CD4-positive, alpha-beta T cell treated with Interleukin-2 at 100 ng/mL for 4 hours (primary cell): ENCODE measurements around the gene CXorf65.

Experiments
- DNase-seq: peaks from one replicate; pipeline ENCODE4 v3.0.0-alpha.2; 2020; ENCODE audit warnings: low spot score

Gene CXorf65

DNA sequence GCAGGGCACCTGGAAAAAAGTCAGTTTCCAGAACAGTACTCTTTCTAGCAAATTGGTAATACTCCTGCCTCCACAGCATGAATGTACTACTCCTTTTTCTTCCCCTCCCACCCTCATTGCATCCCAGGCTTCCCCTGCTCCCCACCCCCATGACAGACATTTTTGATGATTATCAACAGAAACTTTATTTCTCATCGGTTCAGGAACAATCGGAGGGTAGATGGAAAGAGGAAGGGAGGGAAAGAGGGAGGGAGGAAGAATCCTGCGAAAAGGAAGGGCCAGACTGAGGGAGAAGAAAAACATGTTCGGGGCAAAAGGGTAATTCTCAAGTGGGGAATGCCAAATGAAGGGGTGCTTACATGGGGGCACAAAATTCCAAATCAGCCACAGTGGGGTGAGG is 705 bp upstream of the CXorf65 start:
- DNase-seq: no peak

GRCh38 chrX:71105628-71106027 is 912 bp downstream of the CXorf65 start:
- no peak for DNase-seq

GRCh38 chrX:71103110-71103983 is 3.2 kb downstream of the CXorf65 start:
- DNase-seq: peak; percentile 56

DNA sequence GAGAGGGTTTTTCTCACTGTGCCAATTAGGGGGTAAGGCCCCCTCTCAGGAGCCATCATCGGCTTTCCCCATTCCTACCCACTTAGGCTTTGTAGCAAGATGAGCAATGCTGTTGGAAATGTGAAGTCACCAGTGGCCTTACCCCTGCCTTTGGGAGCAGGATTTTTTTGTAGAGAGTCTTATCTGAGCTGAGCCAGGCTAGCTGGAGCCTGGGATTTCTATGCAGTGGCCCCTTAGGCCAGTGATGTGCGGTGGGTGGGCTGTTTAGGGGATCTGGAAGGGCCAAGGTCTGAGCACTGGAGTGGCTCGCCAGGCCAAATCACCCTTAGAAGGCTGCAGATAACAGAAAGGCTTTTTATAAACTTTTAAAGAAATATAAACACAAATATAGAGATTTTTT is 4.2 kb downstream of the CXorf65 start:
- no peak for DNase-seq

GRCh38 chrX:71100581-71101505 is 5.7 kb downstream of the CXorf65 start:
- no peak for DNase-seq

- no peak for DNase-seq
Observed at GRCh38 chrX:71099736-71100135, 6.8 kb downstream of the CXorf65 start.

DNA sequence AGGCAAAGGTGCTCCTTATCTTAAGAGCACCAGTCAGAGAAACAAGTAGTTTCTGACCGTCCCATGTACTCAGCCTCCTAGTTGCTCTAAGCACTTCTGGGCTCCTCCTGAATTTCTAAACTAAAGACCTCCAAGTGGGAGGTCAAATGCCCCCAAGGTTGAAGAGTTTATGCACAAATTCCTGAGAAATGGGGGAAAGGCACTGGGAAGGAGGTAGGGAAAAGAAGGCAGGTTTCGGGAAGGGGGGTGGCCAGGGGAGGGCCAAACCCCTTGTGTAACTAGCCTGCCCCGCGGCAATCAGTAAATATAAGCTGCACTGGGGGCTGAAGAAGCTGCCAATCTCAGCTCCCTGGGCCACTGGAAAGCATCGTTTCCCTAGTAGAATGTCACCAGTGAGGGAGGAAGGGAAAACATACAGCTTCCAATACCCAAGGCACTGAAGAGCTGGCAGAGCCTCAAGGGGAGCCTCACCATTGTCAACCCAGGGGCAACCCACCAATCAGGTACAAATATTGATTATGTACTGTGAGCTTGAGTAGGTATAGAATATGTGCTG is 7.5 kb downstream of the CXorf65 start:
- DNase-seq: no peak

DNA sequence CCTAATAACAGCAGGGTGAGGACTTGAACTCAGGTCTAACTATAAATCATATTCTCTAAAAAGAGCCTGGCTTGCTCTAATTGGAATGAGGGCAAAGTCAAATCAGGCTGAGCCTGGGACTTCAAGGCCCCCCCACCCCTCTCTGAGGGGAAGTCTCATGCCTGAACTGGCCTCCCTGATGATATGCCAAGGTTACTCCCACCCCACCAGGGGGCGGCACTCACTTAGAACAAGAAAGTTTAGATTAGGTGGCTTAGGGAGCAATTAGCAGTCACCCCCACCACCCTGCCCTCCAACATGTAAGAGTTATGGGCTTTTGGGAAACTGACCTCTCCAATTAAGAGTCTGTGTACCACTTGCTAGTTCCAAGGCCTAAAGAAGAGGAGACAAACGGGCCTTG is 8.2 kb downstream of the CXorf65 start:
- peak; percentile 81 for DNase-seq

- no peak for DNase-seq
Observed at GRCh38 chrX:71096760-71097032, 9.8 kb downstream of the CXorf65 start.

DNA sequence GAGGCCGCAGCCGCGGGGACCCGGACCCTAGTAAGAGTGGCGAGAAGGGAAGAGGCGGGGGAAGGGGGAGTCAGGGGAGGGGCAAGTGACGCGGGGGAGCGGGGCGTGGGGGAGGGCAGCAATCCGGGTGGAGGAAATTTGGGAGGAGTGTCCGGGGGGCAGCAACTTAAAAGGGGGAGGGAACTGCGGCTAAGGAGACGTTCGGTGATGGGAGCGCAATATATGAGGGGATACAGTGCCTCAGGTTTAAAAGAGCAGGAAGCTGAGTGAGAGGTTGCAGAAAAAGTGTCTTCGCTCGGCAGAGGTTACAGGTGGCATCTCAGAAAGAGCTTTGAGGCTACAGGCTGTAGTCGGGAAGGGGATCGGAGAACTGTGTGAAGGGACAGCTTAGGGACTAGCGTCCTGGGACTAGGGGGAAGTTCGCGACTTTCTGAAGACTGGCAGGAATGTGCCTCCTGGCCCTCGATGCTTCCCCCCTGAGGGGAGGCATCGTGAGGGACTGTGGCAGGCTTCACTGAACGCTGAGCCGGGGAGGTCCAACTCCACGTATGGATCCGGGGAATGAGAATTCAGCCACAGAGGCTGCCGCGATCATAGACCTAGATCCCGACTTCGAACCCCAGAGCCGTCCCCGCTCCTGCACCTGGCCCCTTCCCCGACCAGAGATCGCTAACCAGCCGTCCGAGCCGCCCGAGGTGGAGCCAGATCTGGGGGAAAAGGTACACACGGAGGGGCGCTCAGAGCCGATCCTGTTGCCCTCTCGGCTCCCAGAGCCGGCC is 10.4 kb downstream of the CXorf65 start:
- peak; percentile 67 for DNase-seq

DNA sequence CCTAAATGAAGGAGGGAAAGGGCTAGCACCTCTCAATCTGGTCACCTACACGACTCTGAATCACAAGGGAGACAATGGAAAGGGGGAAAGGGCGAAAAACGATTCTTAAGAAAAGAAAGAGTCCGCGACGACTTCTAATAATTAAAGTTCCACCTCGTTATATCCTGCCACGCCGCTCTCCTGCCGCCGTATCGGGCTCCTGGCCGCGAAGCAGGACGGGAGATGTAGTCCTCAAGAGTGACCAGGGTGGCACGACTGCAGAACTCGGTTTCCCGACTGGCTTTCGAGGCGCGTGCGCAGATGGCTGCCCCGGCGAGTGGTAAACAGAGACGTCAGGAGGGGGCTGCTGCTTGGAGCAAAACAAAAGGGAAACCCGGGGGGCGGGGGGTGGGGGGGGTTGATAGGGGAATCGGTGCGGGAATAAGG is 11.0 kb downstream of the CXorf65 start, which contains the start of gene FOXO4:
FOXO4 (plus strand) TSS at position 297 of the 426 bp plus-strand sequence. CDS start 678 bp downstream, outside the sequence.
- DNase-seq: peak; percentile 90

DNA sequence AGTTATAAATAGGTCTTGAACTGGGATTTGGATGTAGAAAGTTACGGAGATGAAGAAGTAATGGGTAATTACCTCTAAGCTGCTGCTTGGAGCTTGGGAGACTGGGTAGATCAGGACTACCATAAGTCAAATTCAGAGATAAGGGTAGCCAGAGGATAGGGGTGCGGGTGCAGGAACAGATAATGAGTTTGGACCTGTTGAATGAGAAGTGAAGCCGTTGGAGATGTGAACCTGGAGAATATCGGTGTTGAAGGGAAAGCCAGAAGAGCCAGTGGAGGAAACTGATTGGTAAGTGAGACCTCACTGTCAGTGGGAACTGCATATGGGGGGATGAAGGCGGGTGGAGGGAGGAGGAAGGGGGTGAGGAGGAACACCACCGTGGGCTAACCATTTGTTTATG is 11.5 kb downstream of the CXorf65 start:
- DNase-seq: no peak

- no peak for DNase-seq
Observed at GRCh38 chrX:71091263-71091662, 15.3 kb downstream of the CXorf65 start.

DNA sequence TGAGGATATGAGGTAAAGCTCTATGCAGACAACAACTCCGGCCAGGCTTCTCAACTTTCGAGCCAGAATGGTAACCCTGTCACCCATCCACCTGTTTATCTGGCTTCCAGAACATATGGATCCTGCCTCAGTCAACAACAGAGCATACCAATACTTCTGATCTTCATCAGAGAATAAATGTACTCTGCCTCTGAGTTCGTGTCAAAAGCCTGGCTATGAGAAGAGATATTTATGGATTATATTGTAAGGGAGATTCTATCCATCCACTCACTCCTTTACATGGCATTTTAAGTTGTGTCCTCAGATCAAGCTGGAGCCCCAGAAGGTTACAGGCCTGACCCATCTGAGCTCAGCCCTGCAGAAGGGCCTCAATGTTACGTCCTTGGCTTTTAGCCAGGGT is 20.6 kb downstream of the CXorf65 start:
- DNase-seq: no peak

GRCh38 chrX:71082822-71083221 is 23.7 kb downstream of the CXorf65 start:
- DNase-seq: no peak

DNA sequence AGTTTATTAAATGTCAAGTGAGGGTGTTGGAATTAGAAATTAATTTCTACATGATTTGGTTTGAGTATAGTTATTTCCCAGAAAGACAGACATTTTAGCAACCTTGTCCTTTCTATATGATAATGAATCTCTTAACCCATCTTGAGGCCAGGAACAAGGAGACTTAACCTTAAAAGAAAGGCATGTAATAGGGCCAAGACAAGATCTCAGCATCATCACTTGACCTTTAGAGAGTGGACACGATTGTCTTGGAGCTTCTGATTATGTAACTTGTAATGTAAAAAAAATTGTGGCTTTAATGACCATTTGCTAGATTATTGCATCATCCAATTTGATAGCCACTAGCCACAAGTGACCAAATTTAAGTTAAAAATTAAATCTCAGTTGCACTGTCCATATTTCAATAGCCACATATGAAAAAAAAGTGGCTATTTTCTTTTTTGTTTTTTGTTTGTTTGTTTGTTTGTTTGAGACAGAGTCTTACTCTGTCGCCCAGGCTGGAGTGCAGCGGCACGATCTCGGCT is 24.4 kb downstream of the CXorf65 start:
- no peak for DNase-seq

GRCh38 chrX:71081330-71082123 is 25.0 kb downstream of the CXorf65 start:
- no peak for DNase-seq

DNA sequence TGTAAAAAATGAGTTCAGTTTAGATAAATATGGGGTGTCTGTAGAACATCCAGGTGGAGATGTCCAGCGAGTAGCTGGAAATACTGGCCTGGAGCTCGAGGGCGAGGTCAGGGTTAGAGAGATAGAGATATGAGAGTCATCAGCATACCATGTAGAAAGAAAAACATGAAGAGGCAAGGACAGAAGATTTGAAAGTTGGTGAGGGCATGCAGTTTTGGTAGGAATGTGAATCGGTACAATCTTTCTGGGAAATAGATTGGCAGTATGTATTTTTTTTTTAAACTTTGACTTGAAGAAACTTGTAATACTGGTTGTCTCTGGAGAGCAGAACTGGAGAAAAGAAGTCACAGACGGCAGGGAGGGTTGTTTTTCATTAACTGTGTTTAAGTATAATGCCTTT is 36.0 kb downstream of the CXorf65 start:
- no peak for DNase-seq

GRCh38 chrX:71068044-71068918 is 38.3 kb downstream of the CXorf65 start, which contains the start of gene SNX12:
SNX12 (minus strand) TSS chrX:71068334; CDS start chrX:71068306, 28 bp downstream.
- peak; percentile 93 for DNase-seq

DNA sequence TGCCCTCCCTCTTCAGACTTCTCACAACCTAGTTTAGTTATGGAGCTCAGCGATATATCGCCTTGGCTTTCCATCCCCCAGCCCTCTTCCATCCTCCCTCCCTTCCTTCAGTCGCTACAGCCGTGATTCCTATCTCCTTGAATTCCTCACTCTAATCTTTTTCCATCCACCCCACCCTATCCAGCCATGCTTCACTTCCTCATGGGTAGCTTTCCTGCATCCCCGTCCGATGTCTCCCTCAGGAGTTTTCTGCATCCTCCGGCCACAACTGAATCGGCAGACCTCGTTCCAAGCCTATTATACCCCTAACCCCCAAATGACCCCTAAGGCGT is 38.9 kb downstream of the CXorf65 start:
- no peak for DNase-seq
